ENCODE measurements around the gene GPR65. TPM values are rescaled to one million over a fixed set of nuclear protein-coding genes. Genes with fewer than 3 reads are reported as not detected.

Gene GPR65
- total and polyA plus RNA-seq, 2 donors (not counting 1 experiment from before 2014, with no cell fraction given), result 8.7 to 13.4 TPM

- intact Hi-C loops (cut with micrococcal nuclease), result loop anchor here (1.0 to 5.0 kb wide), 5 partner anchors 13 to 1964 kb away; partner anchors contain the start of genes TDP1, TTC8 and ZC3H14
- H3K9ac ChIP-seq (ENCODE audit: low read length), result peak within 1 kb of the TSS; percentile 71
- ATAC-seq (ENCODE audit: low read depth) (peak; percentile 82), DNase-seq (peak; percentile 97)
- Mint-ChIP-seq H3K27me3 (no peaks in the 10 kb centered on the region), H3K9me3 (ENCODE audit: insufficient read depth) (peaks cover 2% of the 10 kb centered on the region), H3K4me1 (peaks cover 38% of the 10 kb centered on the region), H3K27ac (peak within 1 kb of the TSS; percentile 99), H3K4me3 (peak within 1 kb of the TSS; percentile 87)
- TF ChIP-seq CTCF (IDR thresholded peaks at IDR 0.05) (no peak), EZH2 (IDR thresholded peaks at IDR 0.05; ENCODE audit: borderline replicate concordance, insufficient read depth, low read depth, low read length, poor library complexity, severe bottlenecking) (no peak)
- H3K4me1 ChIP-seq (ENCODE audit: control insufficient read depth in 2 of 2, insufficient read depth in 2 of 2, low read length in 2 of 2), result peaks cover 15 to 29% of the 10 kb centered on the region in 2 donors
- H3K4me3 ChIP-seq (ENCODE audit: control extremely low read depth in 1 of 5, extremely low read depth in 1 of 5, insufficient read depth in 1 of 5, low read depth in 2 of 5, low read length in 4 of 5), result peak within 1 kb of the TSS; percentile 47 to 74 (median 66)
- H3K27ac ChIP-seq (ENCODE audit: low read length in 2 of 2), result peak within 1 kb of the TSS; percentile 95 to 97
- ChIA-PET POLR2A (interaction anchor here (0.9 to 1.7 kb wide), 3 partner anchors 9 to 16 kb away, joined by 3 to 12 read pairs (median 4); partner anchors contain the start of gene GPR65), CTCF (interaction anchor here (1.7 to 3.1 kb wide), 4 partner anchors 13 to 47 kb away, joined by 5 to 22 read pairs (median 16); partner anchors contain the start of gene GPR65)
- no peaks in the 10 kb centered on the region for H3K27me3 ChIP-seq (replicated peaks in 1 of 4; ENCODE audit: control extremely low read depth in 1 of 4, control insufficient read depth in 3 of 4, insufficient read depth in 4 of 4, low read length in 3 of 4)
- peak within 1 kb of the TSS; percentile 76 for H3K4me2 ChIP-seq (replicated peaks; ENCODE audit: low read depth, low read length, poor library complexity, severe bottlenecking)
- no peaks in the 10 kb centered on the region for H4K20me1 ChIP-seq (ENCODE audit: control insufficient read depth, insufficient read depth, low read length, poor library complexity, severe bottlenecking)
- H3K79me2 ChIP-seq (ENCODE audit: control insufficient read depth, insufficient read depth, low read length), result peaks cover 7% of the 10 kb centered on the region
- no peaks in the 10 kb centered on the region for H3K36me3 ChIP-seq (replicated peaks in 1 of 2; ENCODE audit: control extremely low read depth in 1 of 2, control insufficient read depth in 1 of 2, extremely low read depth in 1 of 2, insufficient read depth in 2 of 2, low read length in 1 of 2)
- peak within 1 kb of the TSS; percentile 90 for H2AFZ ChIP-seq (ENCODE audit: insufficient read depth, low read depth, low read length, poor library complexity, severe bottlenecking)
- no peaks in the 10 kb centered on the region for H3K9me3 ChIP-seq (ENCODE audit: control extremely low read depth in 1 of 3, control insufficient read depth in 2 of 3, insufficient read depth in 1 of 3, low read length in 2 of 3)
- WGBS (ENCODE audit: insufficient coverage), result 3% methylated on average over 81 of the region's 83 CpGs
Measured at GRCh38 chr14:87992718-87993628, 12.0 kb upstream of the GPR65 start, which contains the start of gene GALC. GALC (minus strand) TSS chr14:87993182; CDS start chr14:87993164, 18 bp downstream.

Measured in B cell (primary cell).